Calu3 (cell line): ENCODE results near the gene TRERF1. TPM values are rescaled to one million over a fixed set of nuclear protein-coding genes. Genes with fewer than 3 reads are reported as not detected.

Source experiments
- BruUV-seq: library from RNA; stranded (reverse); fragments of 400-500 nt; replicated peaks from 2 replicates; lab custom pipeline; 2021; lab: Mats Ljungman, UMichigan
- CTCF ChIA-PET: fragments of 300-600 bp; sonication (Branson Sonifier 250); formaldehyde crosslinking; loops from one replicate; lab custom pipeline; 2022; ENCODE audit warnings: antibody characterized with exemption; lab: Charles Lee
- DNase-seq: peaks from one replicate; pipeline ENCODE4 v3.0.0; 2022
- H3K27ac Mint-ChIP-seq: one replicate; pipeline ENCODE4 v1.8.0; 2022; ENCODE audit warnings: mixed read lengths; ENCODE audit not compliant: unreplicated experiment
- H3K27me3 Mint-ChIP-seq: one replicate; pipeline ENCODE4 v1.8.0; 2022; ENCODE audit warnings: mixed read lengths; ENCODE audit not compliant: unreplicated experiment
- H3K36me3 Mint-ChIP-seq: one replicate; pipeline ENCODE4 v1.8.0; 2022; ENCODE audit warnings: mild to moderate bottlenecking, moderate library complexity, mixed read lengths; ENCODE audit not compliant: insufficient read depth, unreplicated experiment
- H3K4me1 Mint-ChIP-seq: one replicate; pipeline ENCODE4 v1.8.0; 2022; ENCODE audit warnings: mild to moderate bottlenecking, low read depth, mixed read lengths; ENCODE audit not compliant: unreplicated experiment
- H3K4me3 Mint-ChIP-seq: one replicate; pipeline ENCODE4 v1.8.0; 2022; ENCODE audit warnings: mild to moderate bottlenecking, low read depth, moderate library complexity, mixed read lengths; ENCODE audit not compliant: unreplicated experiment
- H3K9me3 Mint-ChIP-seq: one replicate; pipeline ENCODE4 v1.8.0; 2022; ENCODE audit warnings: low read depth, mixed read lengths; ENCODE audit not compliant: unreplicated experiment
- CTCF ChIP-seq: fragments of 200-600 bp; IDR thresholded peaks from one replicate; pipeline ENCODE4 v1.8.0; 2022; ENCODE audit warnings: antibody characterized with exemption; ENCODE audit not compliant: unreplicated experiment
- intact Hi-C: fragments of 100-400 bp; cut with micrococcal nuclease; formaldehyde crosslinking; loops from one replicate; pipeline ENCODE4 v1.10.0; 2022; ENCODE audit not compliant: unreplicated experiment
- total RNA-seq: library from RNA; stranded (reverse); gene quantifications from 2 replicates; pipeline ENCODE4 v1.2.3, GENCODE V29; 2022

The TRERF1 gene
- total RNA-seq, 1 experiment from 2014 or later: 1.4 TPM

DNA sequence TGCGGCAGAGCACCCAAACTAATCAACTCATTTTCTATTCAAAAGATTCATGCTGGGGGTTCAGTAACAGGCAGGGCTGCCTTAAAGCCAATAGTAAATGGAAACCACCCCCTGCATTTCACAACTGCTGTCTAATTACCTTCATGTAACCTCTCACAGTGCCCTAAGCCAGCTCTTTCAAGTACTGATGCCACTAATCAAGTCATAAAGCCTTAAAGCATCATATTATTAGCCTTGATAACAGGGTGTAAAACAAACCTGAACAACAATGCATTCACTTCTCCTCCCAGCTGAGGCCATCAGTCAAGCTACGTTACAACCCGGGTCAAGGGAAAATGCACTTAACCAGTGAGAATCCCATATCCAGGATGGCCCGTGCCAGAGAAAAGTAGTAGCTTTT lies 33.0 kb downstream of the TRERF1 start:
- BruUV-seq: no TSS peak
- CTCF ChIA-PET: interaction anchor here (0.5 to 0.7 kb wide), 2 partner anchors 350 to 464 kb away, joined by 3 read pairs; no protein-coding TSS in a partner anchor
- Mint-ChIP-seq H3K27ac (no peak overlapping the region), H3K36me3 (no peaks in the 10 kb centered on the region), H3K4me1 (no peaks in the 10 kb centered on the region), H3K4me3 (no peak overlapping the region), H3K27me3 (no peaks in the 10 kb centered on the region), H3K9me3 (no peaks in the 10 kb centered on the region)
- intact Hi-C loops: no loop called here
- DNase-seq: no peak
- TF ChIP-seq CTCF: no peak

DNA sequence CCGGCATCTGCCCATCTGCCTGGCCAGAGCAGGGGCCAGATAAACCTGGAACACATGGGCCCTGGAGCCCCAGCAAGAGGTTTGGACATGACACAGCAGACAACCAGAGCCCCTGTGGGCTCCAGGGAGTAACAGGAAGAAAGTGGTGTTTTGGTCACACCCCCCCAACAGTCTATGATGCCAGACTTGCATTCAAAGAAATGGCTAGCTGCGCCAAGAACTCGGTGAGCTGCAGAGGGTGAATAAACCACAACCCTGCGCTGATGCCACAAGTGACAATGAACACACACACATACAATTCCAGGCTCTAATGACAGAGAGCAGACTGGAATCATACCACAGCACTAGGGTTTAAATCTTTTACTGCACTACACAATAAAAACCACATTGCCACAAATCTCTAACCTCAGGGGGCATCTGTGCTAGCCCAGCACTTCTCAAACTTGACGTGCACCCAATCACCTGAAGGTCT lies 34.0 kb downstream of the TRERF1 start:
- no peaks in the 10 kb centered on the region for H3K36me3 Mint-ChIP-seq
- no peak for DNase-seq
- intact Hi-C loops: no loop called here
- no TSS peak for BruUV-seq
- no peaks in the 10 kb centered on the region for H3K4me1 Mint-ChIP-seq
- no peak overlapping the region for H3K27ac Mint-ChIP-seq
- no peak for TF ChIP-seq CTCF
- H3K27me3 Mint-ChIP-seq: no peaks in the 10 kb centered on the region
- H3K9me3 Mint-ChIP-seq: no peaks in the 10 kb centered on the region
- H3K4me3 Mint-ChIP-seq: no peak overlapping the region
- CTCF ChIA-PET: no interaction called here

DNA sequence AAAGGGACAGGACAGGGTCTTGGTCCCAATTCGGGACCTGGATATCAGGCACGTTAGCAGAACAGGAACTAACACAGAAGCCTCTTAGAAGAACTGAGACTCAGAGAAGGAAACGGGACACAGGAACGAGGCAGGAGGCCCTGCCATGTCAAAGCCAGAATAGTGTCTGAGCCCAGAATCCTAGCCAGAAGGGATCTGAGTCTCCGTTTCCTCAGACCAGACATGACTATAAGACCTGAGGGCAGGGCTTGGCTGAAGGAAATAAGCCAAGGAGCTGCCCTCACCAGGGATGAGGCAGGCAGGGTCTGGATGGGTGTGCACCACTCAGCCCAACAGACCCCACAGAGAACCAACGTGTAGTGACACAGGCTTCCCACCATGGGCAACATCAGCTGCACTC lies 40.3 kb downstream of the TRERF1 start:
- Mint-ChIP-seq H3K4me3 (no peak overlapping the region), H3K27me3 (no peaks in the 10 kb centered on the region), H3K27ac (no peak overlapping the region), H3K36me3 (no peaks in the 10 kb centered on the region), H3K4me1 (peaks cover 11% of the 10 kb centered on the region), H3K9me3 (no peaks in the 10 kb centered on the region)
- CTCF ChIA-PET: no interaction called here
- intact Hi-C loops: no loop called here
- DNase-seq: no peak
- TF ChIP-seq CTCF: no peak
- BruUV-seq: no TSS peak

DNA sequence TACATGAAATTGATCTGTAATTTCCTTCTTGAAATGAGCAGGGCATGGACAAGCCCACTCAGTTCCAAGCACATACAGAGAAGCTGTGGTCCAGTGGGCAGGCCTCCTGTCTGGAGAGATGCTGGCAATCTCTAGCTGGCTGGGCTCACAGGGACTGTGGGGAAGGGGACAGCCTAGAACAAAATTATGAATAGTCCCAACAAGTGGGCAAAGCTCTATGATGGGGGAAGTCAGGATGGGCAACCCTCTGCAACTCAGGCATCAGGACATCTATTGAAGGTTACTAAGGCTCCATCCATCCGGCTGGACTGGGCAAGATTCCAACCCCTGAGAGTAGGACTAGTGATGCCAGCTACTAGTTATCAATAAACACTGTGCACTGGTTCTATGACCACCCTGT lies 40.9 kb downstream of the TRERF1 start:
- TF ChIP-seq CTCF: no peak
- Mint-ChIP-seq H3K27me3 (no peaks in the 10 kb centered on the region), H3K9me3 (no peaks in the 10 kb centered on the region), H3K27ac (no peak overlapping the region), H3K36me3 (no peaks in the 10 kb centered on the region), H3K4me3 (no peak overlapping the region), H3K4me1 (peaks cover 16% of the 10 kb centered on the region)
- no TSS peak for BruUV-seq
- intact Hi-C loops: no loop called here
- CTCF ChIA-PET: no interaction called here
- DNase-seq: no peak
